Activated T-helper 2 cell treated with anti-CD3 and anti-CD28 coated beads, Interferon-gamma antibody, Interleukin-2, Interleukin-4, amounts not matched to agents 10 μg/mL and 5 μg/mL and 100 μg/mL, durations not matched to agents 14 hours and 24 hours and 36 hours (primary cell): ENCODE measurements around the gene TRIM72. TPM values are rescaled to one million over a fixed set of nuclear protein-coding genes. Genes with fewer than 3 reads are reported as not detected.
"Not testable (repeated sequence)": the region's sequence is repeated elsewhere in the genome, so short reads cannot be mapped to it uniquely, and the experiment has no call there.

ENCODE experiments used
- DNase-seq: peaks from one replicate; pipeline ENCODE4 v3.0.0; 2021; ENCODE audit warnings: low spot score
- H3K27ac Mint-ChIP-seq: one replicate; pipeline ENCODE4 v1.8.0; 2021; ENCODE audit warnings: mixed read lengths
- H3K27me3 Mint-ChIP-seq: one replicate; pipeline ENCODE4 v1.8.0; 2021; ENCODE audit warnings: low read depth, mixed read lengths
- H3K36me3 Mint-ChIP-seq: one replicate; pipeline ENCODE4 v1.8.0; 2021; ENCODE audit warnings: low read depth, mixed read lengths
- H3K4me1 Mint-ChIP-seq: one replicate; pipeline ENCODE4 v1.8.0; 2021; ENCODE audit warnings: low read depth, mixed read lengths
- H3K4me3 Mint-ChIP-seq: one replicate; pipeline ENCODE4 v1.8.0; 2021; ENCODE audit warnings: low read depth, mild to moderate bottlenecking, moderate library complexity, mixed read lengths
- H3K9me3 Mint-ChIP-seq: one replicate; pipeline ENCODE4 v1.8.0; 2021; ENCODE audit warnings: mixed read lengths
- intact Hi-C: fragments of 100-400 bp; cut with micrococcal nuclease; formaldehyde crosslinking; loops from one replicate; pipeline ENCODE4 v1.15.1; 2023
- total RNA-seq: library from RNA; stranded (reverse); gene quantifications from 2 replicates; pipeline ENCODE4 v1.2.3, GENCODE V29; 2022

Gene TRIM72
- total RNA-seq, 1 donor from 2014 or later = not detected

DNA sequence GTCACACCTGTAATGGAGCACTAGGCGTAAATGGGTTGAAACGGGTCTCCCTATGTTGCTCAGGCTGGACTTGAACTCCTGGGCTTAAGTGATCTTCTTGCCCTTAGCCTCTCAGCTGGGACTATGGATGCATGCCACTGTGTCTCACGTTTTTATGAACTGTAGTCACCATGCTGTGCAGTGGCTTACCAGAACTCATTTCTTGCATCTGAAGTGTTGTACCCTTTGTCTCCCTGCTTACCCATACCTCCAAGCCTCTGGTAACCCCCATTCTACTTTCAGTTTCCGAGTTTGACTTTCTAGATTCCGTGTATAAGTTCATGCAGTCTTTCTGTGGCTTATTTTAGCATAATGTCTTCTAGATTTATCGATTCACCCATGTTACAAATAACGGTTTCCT is 19.0 kb upstream of the TRIM72 start:
- no peaks in the 10 kb centered on the region for H3K9me3 Mint-ChIP-seq

DNA sequence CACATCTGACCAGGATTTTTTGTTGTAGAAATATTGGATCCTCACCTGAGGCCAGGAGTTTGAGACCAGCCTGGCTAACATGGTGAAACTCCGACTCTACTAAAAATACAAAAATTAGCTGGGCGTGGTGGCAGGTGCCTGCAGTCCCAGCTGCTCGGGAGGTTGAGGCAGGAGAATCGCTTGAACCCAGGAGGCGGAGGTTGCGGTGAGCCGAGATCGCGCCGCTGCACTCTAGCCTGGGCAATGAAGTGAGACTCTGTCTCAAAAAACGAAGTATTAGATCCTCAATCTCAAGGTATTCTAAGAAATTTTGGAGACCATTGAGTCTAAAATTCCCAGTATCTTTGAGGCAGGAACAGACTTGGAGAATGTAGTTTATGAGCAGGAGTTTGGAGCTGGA is 18.1 kb upstream of the TRIM72 start:
- intact Hi-C loops, H3K27ac Mint-ChIP-seq: not testable (repeated sequence)
- H3K4me1 Mint-ChIP-seq = peaks cover 32% of the 10 kb centered on the region

More for the DNA sequence above, 19.0 kb upstream of the TRIM72 start:
- H3K36me3 Mint-ChIP-seq = peaks cover 86% of the 10 kb centered on the region
- H3K4me3 Mint-ChIP-seq = no peak overlapping the region
- no peak for DNase-seq
- H3K27me3 Mint-ChIP-seq = no peaks in the 10 kb centered on the region
- H3K27ac Mint-ChIP-seq = no peak overlapping the region
- intact Hi-C loops = no loop called here
- H3K4me1 Mint-ChIP-seq = peaks cover 34% of the 10 kb centered on the region

DNA sequence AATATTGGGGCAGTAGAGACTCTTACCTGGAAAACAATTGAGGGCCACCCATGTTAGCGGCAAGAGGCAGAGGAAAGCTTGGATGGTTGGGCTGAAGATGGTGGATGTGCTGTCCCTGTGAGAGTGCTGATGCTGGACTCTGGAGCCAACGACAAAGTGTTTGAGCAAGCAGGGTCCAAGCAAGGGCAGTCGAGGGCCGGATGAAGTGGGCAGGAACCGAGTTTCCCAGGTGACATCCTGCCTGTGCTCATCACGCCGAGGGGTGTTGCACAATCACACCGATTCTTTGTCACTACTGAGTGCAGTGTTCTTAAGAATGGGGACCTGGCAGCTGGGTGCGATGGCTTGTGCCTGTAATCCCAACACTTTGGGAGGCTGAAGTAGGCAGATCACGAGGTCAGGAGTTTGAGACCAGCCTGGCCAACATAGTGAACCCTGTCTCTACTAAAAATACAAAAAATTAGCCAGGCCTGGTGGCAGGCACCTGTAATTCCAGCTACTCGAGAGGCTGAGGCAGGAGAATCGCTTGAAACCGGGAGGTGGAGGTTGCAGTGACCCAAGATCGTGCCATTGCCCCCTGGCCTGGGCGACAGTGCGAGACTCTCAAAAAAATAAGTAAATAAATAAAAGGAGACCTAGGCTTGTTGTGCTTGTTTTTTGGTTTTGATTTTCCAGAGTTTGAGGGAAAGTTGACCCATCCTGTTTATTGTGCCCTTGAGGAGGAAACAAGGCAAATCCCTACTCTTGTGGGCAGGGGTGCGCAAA is 17.4 kb upstream of the TRIM72 start:
- intact Hi-C loops = no loop called here
- H3K27me3 Mint-ChIP-seq = no peaks in the 10 kb centered on the region
- no peak for DNase-seq
- peaks cover 36% of the 10 kb centered on the region for H3K4me1 Mint-ChIP-seq
- H3K27ac Mint-ChIP-seq = no peak overlapping the region
- H3K4me3 Mint-ChIP-seq = no peak overlapping the region
- no peaks in the 10 kb centered on the region for H3K9me3 Mint-ChIP-seq
- H3K36me3 Mint-ChIP-seq = peaks cover 81% of the 10 kb centered on the region

More for the DNA sequence above, 18.1 kb upstream of the TRIM72 start:
- not testable (repeated sequence) for H3K4me3 Mint-ChIP-seq, DNase-seq, H3K27me3 Mint-ChIP-seq, H3K9me3 Mint-ChIP-seq
- H3K36me3 Mint-ChIP-seq = peaks cover 81% of the 10 kb centered on the region

DNA sequence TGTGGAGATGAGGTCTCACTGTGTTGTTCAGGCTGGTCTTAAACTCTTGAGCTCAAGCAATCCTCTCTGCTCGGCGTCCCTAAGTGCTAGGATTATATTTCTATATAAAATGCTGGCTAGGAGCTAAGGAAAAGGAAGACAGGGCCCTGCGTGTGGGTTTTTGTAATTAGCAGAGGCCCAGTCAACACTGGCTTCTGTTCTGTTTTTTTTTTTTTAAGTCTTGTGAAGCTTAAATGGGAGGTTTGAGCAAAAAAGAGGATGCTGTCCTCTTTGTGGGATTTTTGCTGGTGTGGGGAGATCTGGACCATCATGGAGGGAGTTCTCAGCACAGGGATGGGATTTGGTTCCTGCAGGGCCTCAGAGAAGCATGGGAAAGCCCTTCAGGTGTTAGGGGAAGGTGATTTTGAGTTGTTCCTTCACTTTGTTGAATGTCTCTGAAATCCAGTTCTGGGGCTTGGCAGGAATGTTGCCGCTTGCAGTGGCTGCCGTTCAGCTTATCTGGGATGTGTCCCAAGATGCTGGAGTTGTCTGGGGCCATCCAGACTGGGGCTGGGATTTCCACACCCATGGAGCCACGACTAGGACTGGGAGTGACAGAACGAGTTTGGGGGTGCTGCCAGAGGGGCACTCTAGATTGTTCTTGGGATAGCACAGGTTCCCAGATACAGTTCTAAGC is 15.6 kb upstream of the TRIM72 start:
- Mint-ChIP-seq H3K9me3 (no peaks in the 10 kb centered on the region), H3K27me3 (no peaks in the 10 kb centered on the region), H3K36me3 (peaks cover 65% of the 10 kb centered on the region), H3K27ac (peak overlapping the region; percentile 57), H3K4me1 (peaks cover 40% of the 10 kb centered on the region), H3K4me3 (no peak overlapping the region)
- intact Hi-C loops = no loop called here
- DNase-seq = no peak

DNA sequence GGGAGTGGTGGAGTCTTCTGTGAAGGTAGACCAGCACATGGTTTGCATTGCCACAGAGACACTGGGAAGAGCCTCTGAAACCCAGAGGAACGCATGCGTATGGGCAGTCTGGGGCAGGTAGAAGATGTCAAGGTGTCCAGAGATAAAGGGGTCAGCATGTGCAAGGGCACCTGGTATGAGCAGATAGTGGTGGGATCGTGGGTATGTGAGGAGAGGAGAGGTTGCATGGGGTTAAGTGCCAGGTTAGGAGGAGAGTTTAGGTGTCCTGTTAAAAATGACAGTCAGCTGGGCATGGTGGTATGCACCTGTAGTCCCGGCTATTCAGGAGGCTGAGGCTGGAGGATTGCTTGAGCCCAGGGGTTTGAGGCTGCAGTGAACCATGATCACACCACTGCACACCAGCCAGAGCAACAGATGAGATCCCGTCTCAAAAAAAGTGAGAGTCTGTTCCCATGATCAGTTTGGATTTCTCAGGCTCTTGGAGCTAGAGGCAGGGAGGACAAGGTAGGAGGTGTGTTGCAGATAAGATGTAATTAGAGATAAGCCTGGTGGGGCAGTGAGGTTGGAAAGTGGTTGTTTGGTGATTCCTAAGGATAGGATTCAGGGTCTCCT is 14.4 kb upstream of the TRIM72 start:
- no peak overlapping the region for H3K4me3 Mint-ChIP-seq
- intact Hi-C loops = loop anchor here (5.0 to 10.0 kb wide), 4 partner anchors 68 to 668 kb away; partner anchors contain the start of gene ITGAX
- DNase-seq = no peak
- peaks cover 54% of the 10 kb centered on the region for H3K36me3 Mint-ChIP-seq
- no peaks in the 10 kb centered on the region for H3K27me3 Mint-ChIP-seq
- H3K9me3 Mint-ChIP-seq = no peaks in the 10 kb centered on the region
- H3K27ac Mint-ChIP-seq = peak overlapping the region; percentile 36
- H3K4me1 Mint-ChIP-seq = peaks cover 43% of the 10 kb centered on the region

DNA sequence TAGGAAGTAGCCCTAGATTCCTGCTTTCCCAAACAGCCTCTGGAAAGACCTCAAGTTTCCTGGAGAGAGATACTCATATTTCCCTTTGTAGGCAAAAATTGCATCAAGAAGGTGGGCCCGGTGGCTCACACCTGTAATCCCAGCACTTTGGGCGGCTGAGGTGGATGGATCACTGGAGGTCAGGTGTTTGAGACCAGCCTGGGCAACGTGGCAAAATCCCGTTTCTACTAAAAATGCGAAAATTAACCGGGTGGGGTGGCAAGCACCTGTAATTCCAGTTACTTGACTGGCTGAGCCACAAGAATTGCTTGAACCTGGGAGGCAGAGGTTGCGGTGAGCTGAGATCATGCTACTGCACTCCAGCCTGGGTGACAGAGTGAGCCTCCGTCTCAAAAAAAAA is 13.8 kb upstream of the TRIM72 start:
- H3K9me3 Mint-ChIP-seq, DNase-seq, H3K27me3 Mint-ChIP-seq, H3K4me3 Mint-ChIP-seq: not testable (repeated sequence)
- Mint-ChIP-seq H3K36me3 (peaks cover 48% of the 10 kb centered on the region), H3K4me1 (peaks cover 43% of the 10 kb centered on the region), H3K27ac (peak overlapping the region; percentile 13)
- intact Hi-C loops = loop anchor here (5.0 to 10.0 kb wide), 4 partner anchors 67 to 667 kb away; partner anchors contain the start of gene ITGAX

DNA sequence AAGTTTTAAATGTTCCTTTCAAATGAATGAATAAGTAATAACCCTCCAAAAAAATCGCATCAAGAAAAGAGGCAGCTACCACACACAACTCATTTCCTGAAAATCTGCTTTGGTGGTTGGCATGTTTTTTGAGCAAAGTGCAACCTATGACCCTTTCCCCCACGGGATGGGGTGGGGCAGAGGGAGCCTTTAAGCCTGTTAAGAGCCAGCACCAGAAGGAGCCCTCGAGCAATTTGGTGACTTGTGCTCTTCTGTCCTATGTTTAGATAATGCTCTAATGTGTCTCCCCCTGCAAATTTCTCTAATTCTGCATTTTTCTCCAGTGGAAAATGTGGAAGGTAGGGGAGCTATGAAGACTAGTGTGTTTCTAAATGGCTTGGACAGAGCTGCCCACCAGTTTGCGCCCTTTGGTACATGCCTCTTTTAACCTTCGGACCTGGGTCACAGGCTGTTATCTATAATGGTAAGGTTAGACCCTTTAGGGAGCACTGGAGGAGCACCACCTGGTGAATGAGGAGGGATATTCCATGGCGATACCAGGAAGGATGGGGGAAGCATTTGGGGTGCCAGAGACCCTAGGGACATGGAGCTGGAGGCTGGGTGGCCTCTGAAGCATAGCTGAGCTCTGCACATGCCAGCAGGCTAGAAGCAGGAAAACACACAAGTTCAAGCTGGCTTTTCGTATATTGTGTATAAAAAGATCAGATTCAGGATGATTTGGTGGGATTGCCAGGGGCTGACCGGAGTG is 12.9 kb upstream of the TRIM72 start:
- peaks cover 43% of the 10 kb centered on the region for H3K4me1 Mint-ChIP-seq
- no peaks in the 10 kb centered on the region for H3K9me3 Mint-ChIP-seq

DNA sequence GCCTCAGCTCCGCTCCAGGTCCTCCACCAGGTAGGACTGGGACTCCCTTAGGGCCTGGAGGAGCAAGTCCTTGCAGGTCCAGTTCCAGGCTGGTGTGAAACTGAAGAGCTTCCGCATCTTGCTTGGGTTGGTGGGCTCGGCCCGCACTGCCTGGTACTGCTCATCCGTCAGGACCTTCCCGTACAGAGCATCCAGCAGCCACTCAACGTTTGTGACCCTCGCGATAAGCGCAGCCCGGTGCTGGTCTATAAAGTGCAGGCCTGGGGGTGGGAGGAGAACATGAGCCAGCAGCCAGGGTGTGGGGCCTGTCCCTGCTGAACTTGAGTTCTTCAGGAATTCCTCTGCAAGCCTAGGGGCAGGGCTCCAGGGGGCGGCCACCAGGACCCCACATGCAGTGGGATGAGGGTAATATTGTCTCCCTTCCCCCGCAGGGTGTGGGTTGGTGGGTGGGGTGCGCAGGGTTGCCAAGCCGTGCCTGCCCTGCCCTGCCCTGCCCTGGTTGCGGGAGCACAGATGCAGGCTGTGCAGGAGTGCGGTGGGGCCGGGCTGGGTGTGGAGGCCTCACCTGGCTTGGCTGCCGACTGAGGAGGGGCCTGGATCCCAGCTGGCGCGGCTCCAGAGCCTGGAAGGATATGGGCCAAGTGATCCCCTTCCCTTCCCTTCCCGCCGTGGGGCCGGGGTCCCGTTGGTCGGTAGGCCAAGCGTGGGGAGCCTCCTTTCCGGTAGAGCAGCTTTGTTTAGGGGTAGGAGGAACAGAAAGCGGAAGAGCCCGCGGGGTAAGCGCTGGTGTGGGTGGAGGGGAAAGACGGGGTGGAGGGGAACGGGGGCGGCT is 12.1 kb upstream of the TRIM72 start:
- H3K4me3 Mint-ChIP-seq = peak overlapping the region; percentile 82
- peak; percentile 33 for DNase-seq
- H3K36me3 Mint-ChIP-seq = peaks cover 34% of the 10 kb centered on the region
- H3K4me1 Mint-ChIP-seq = peaks cover 46% of the 10 kb centered on the region
- H3K27me3 Mint-ChIP-seq = peaks cover 5% of the 10 kb centered on the region
- H3K27ac Mint-ChIP-seq = peak overlapping the region; percentile 77
- no peaks in the 10 kb centered on the region for H3K9me3 Mint-ChIP-seq
- intact Hi-C loops = loop anchor here (1.0 to 10.0 kb wide), 6 partner anchors 52 to 666 kb away; partner anchors contain the start of gene ITGAX

More for the DNA sequence above, 12.9 kb upstream of the TRIM72 start:
- DNase-seq = peak; percentile 56
- peak overlapping the region; percentile 82 for H3K4me3 Mint-ChIP-seq
- peaks cover 42% of the 10 kb centered on the region for H3K36me3 Mint-ChIP-seq
- intact Hi-C loops = loop anchor here (1.0 to 10.0 kb wide), 6 partner anchors 52 to 666 kb away; partner anchors contain the start of gene ITGAX
- H3K27me3 Mint-ChIP-seq = no peaks in the 10 kb centered on the region
- peak overlapping the region; percentile 77 for H3K27ac Mint-ChIP-seq

DNA sequence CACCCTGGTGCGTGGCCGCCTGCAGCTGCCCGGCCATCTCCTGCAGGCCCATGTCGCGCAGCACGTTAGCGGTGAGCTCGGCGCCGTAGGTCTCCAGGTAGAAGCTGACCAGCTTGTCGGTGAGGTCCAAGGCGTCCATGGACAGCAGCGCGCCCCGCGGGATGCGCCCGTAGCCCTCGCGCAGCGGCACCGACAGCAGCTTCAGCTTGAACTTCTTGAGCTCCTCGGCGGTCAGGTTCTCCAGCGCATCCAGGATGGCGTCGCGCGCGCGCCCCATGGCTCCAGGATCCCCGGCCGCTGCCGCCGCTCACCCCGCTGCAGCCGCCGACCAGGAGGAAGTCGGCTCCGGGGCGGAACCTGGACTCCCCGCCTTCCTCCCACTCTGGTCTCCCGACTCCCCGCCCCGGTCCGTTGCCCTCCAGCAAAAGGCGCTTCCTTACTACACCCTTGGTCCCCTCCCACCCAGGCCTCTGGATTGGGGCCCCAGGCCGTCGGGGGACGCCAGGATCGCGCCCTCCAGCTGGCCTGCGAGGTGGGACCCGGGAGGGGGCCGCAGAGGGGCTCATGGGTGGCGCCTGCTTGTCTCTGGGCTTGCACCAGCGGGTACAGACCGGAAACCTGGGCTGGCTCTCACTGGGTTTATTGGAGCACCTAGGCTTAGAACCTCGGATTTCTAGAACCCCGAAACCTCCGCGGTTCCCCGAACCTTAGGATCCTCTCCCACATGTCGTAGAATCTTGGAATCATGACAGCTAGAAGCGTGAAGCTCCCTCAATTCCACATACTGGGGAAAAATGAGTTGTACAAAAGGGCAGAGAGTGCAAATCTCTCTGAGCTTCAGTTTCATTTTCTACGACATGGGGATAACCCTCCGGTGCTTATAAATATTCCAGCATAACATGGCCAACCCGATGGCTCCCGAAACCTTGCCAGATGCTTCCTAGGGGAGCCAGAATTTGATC is 11.2 kb upstream of the TRIM72 start, which contains the start of gene PYCARD:
TSS of gene PYCARD (minus strand) at position 347 of the 962 bp plus-strand sequence. CDS start at position 277, 70 bp downstream.
- intact Hi-C loops = loop anchor here (5.0 to 10.0 kb wide), 4 partner anchors 65 to 665 kb away; partner anchors contain the start of gene ITGAX
- H3K4me1 Mint-ChIP-seq = peaks cover 46% of the 10 kb centered on the region
- H3K36me3 Mint-ChIP-seq = peaks cover 32% of the 10 kb centered on the region
- peak within 1 kb of the TSS; percentile 77 for H3K27ac Mint-ChIP-seq
- peak within 1 kb of the TSS; percentile 82 for H3K4me3 Mint-ChIP-seq
- DNase-seq = peak; percentile 39
- peaks cover 5% of the 10 kb centered on the region for H3K27me3 Mint-ChIP-seq
- H3K9me3 Mint-ChIP-seq = no peaks in the 10 kb centered on the region

DNA sequence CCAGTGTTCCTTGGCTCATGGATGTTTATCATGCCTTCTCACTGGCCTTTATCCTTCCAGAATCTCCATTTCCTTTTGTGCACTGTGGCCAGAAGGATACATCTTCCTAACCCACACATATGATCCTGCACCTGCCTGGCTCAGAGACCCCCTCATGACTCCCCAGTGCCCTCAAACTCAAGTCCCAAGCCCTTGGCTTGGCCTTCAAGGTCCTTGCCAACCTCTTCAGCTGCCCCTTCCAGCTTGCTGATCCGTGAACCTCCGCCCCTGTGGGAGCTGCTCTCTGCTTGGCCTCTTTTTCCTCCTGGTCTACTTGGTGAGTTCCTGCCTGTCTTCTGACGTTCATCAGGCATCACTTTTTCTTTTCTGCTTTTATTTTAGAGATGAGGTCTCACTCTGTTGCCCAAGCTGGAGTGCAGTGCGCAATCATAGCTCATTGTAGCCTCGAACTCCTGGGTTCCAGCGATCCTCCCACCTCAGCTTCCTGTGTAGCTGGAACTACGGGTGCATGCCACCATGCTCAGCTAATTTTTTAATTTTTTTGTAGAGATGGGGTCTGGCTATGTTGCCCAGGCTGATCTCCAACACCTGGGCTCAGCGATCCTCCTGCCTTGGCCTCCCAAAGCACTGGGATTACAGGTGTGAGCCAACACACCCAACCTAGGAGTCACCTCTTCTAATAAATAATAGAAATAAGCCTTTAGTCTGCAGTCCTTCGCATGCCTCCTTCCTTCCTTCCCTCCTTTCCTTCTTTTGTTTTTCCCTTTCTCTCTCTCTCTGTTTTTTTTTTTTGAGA is 8.8 kb upstream of the TRIM72 start:
- Mint-ChIP-seq H3K27ac (no peak overlapping the region), H3K36me3 (peaks cover 11% of the 10 kb centered on the region), H3K4me3 (no peak overlapping the region), H3K9me3 (no peaks in the 10 kb centered on the region), H3K27me3 (peaks cover 5% of the 10 kb centered on the region), H3K4me1 (peaks cover 27% of the 10 kb centered on the region)
- no peak for DNase-seq
- intact Hi-C loops = loop anchor here (5.0 to 10.0 kb wide), 4 partner anchors 62 to 662 kb away; partner anchors contain the start of gene ITGAX
